IMR-90 (cell line): Measurements from ENCODE around the gene SEMA4D. TPM values are rescaled to one million over a fixed set of nuclear protein-coding genes. Genes with fewer than 3 reads are reported as not detected.

Experiments used
- ATAC-seq: fragments of 200-7000 bp; cut with Tn5 transposase; 2 replicates; pipeline ENCODE4 v1.9.1; 2020; ENCODE audit warnings: low read depth, mild to moderate bottlenecking, moderate library complexity
- BruUV-seq: library from RNA; stranded (reverse); fragments of 400-500 nt; replicated peaks from 2 replicates; lab custom pipeline; 2021; lab: Mats Ljungman, UMichigan
- CTCF ChIA-PET: fragments of 300-600 bp; formaldehyde crosslinking; extraction: SDS; loops from one replicate; lab custom pipeline; 2021; ENCODE audit warnings: antibody characterized with exemption; lab: Yijun Ruan, JAX
- POLR2A ChIA-PET: fragments of 300-600 bp; sonication (Branson Sonifier 250); formaldehyde crosslinking; loops from one replicate; lab custom pipeline; 2022; ENCODE audit warnings: antibody characterized with exemption; ENCODE audit not compliant: unreplicated experiment; lab: Charles Lee
- DNase-seq: peaks from one replicate; pipeline ENCODE4 v3.0.0; 2013
- H2AFZ ChIP-seq: replicated peaks from 2 replicates; pipeline ENCODE3; 2013; ENCODE audit warnings: low read length, mild to moderate bottlenecking; ENCODE audit not compliant: poor library complexity
- H2AK5ac ChIP-seq: 2 replicates; pipeline ENCODE4 v1.6.1; 2013; ENCODE audit warnings: low read depth, low read length, inconsistent platforms
- H2AK9ac ChIP-seq: replicated peaks from 2 replicates; pipeline ENCODE3; 2013; ENCODE audit warnings: mild to moderate bottlenecking, low read depth, low read length, moderate library complexity; ENCODE audit not compliant: poor library complexity
- H2BK120ac ChIP-seq: 2 replicates; pipeline ENCODE4 v1.6.1; 2013; ENCODE audit warnings: low read depth, low read length, inconsistent platforms
- H2BK15ac ChIP-seq: 3 replicates; pipeline ENCODE4 v1.6.1; 2013; ENCODE audit warnings: low read depth, low read length, inconsistent platforms
- H2BK20ac ChIP-seq: 2 replicates; pipeline ENCODE4 v1.6.1; 2013; ENCODE audit warnings: low read depth, mild to moderate bottlenecking, inconsistent platforms, low read length, moderate library complexity
- H2BK5ac ChIP-seq: 2 replicates; pipeline ENCODE4 v1.6.1; 2013; ENCODE audit warnings: mild to moderate bottlenecking, low read depth, low read length, inconsistent platforms; ENCODE audit not compliant: poor library complexity, severe bottlenecking
- H3K14ac ChIP-seq: replicated peaks from 2 replicates; pipeline ENCODE4 v1.6.1; 2013; ENCODE audit warnings: low read depth, low read length, inconsistent platforms
- H3K18ac ChIP-seq: 2 replicates; pipeline ENCODE4 v1.6.1; 2013; ENCODE audit warnings: low read depth, low read length, control low read depth
- H3K23ac ChIP-seq: 2 replicates; pipeline ENCODE4 v1.6.1; 2013; ENCODE audit warnings: low read depth, low read length, inconsistent platforms
- H3K27ac ChIP-seq: 2 replicates; pipeline ENCODE4 v1.5.1; 2013; ENCODE audit warnings: mild to moderate bottlenecking, control low read depth, low read length; ENCODE audit not compliant: insufficient read depth
- H3K27me3 ChIP-seq: 2 replicates; pipeline ENCODE4 v1.6.1; 2013; ENCODE audit warnings: low read length; ENCODE audit not compliant: control insufficient read depth, insufficient read depth
- H3K36me3 ChIP-seq: 2 replicates; pipeline ENCODE4 v1.6.1; 2013; ENCODE audit warnings: low read length, mixed read lengths; ENCODE audit not compliant: control insufficient read depth, insufficient read depth
- H3K4ac ChIP-seq: 2 replicates; pipeline ENCODE4 v1.6.1; 2013; ENCODE audit warnings: low read depth, low read length, inconsistent platforms
- H3K4me1 ChIP-seq: 2 replicates; pipeline ENCODE4 v1.6.1; 2013; ENCODE audit warnings: low read length, mixed read lengths; ENCODE audit not compliant: control insufficient read depth, insufficient read depth
- H3K4me2 ChIP-seq: 2 replicates; pipeline ENCODE4 v1.6.1; 2013; ENCODE audit warnings: low read depth, mild to moderate bottlenecking, control low read depth, low read length, moderate library complexity
- H3K4me3 ChIP-seq: 2 replicates; pipeline ENCODE4 v1.5.1; 2013; ENCODE audit warnings: low read depth, mild to moderate bottlenecking, control low read depth, low read length, moderate library complexity; ENCODE audit not compliant: insufficient read depth
- H3K56ac ChIP-seq: 2 replicates; pipeline ENCODE4 v1.6.1; 2013; ENCODE audit warnings: low read length, inconsistent platforms; ENCODE audit not compliant: insufficient read depth; ENCODE audit errors: extremely low read depth
- H3K79me1 ChIP-seq, 2 experiments: 2 replicates each; pipeline ENCODE4 v1.6.1; 2013; ENCODE audit warnings: low read length in 2 of 2, inconsistent platforms in 1 of 2, low read depth in 1 of 2
- H3K9ac ChIP-seq: 2 replicates; pipeline ENCODE4 v1.6.1; 2013; ENCODE audit warnings: low read depth, low read length, control low read depth
- H3K9me1 ChIP-seq: 2 replicates; pipeline ENCODE4 v1.6.1; 2013; ENCODE audit warnings: low read length, inconsistent platforms; ENCODE audit not compliant: insufficient read depth
- H3K9me3 ChIP-seq: 2 replicates; pipeline ENCODE4 v1.6.1; 2013; ENCODE audit warnings: low read length; ENCODE audit not compliant: control insufficient read depth, insufficient read depth
- H4K20me1 ChIP-seq: 2 replicates; pipeline ENCODE4 v1.6.1; 2013; ENCODE audit warnings: low read length, inconsistent platforms; ENCODE audit not compliant: insufficient read depth
- H4K5ac ChIP-seq: 2 replicates; pipeline ENCODE4 v1.6.1; 2013; ENCODE audit warnings: mild to moderate bottlenecking, low read depth, low read length, control low read depth
- H4K8ac ChIP-seq, 2 experiments: 2 replicates each; pipeline ENCODE4 v1.6.1; 2013; ENCODE audit warnings: low read depth in 2 of 2, low read length in 2 of 2, control low read depth in 1 of 2, inconsistent platforms in 1 of 2
- H4K91ac ChIP-seq: 2 replicates; pipeline ENCODE4 v1.6.1; 2013; ENCODE audit warnings: low read depth, low read length, inconsistent platforms; ENCODE audit not compliant: insufficient read depth
- BHLHE40 ChIP-seq: fragments of 150-350 bp; IDR thresholded peaks from 2 replicates; pipeline ENCODE4 v1.6.1; 2016; ENCODE audit warnings: mild to moderate bottlenecking, low read depth, low read length
- CEBPB ChIP-seq: IDR thresholded peaks from 2 replicates; pipeline ENCODE4 v1.6.1; 2012; ENCODE audit warnings: low read depth, low read length, improper control_type of control experiment
- CHD1 ChIP-seq: IDR thresholded peaks from 2 replicates; pipeline ENCODE4 v1.6.1; 2012; ENCODE audit warnings: low read depth, low read length, improper control_type of control experiment
- CTCF ChIP-seq: conservative IDR thresholded peaks from 2 replicates; pipeline ENCODE4 v1.5.1; 2012; ENCODE audit warnings: mild to moderate bottlenecking, low read depth, low read length, improper control_type of control experiment
- FOS ChIP-seq: fragments of 150-350 bp; IDR thresholded peaks from 2 replicates; pipeline ENCODE4 v1.6.1; 2016; ENCODE audit warnings: low read depth, low read length
- MAFK ChIP-seq: IDR thresholded peaks from 2 replicates; pipeline ENCODE4 v1.6.1; 2012; ENCODE audit warnings: low read depth, low read length, improper control_type of control experiment
- MAZ ChIP-seq: IDR thresholded peaks from 2 replicates; pipeline ENCODE4 v1.6.1; 2012; ENCODE audit warnings: low read depth, mild to moderate bottlenecking, low read length, improper control_type of control experiment, moderate library complexity, borderline replicate concordance
- MXI1 ChIP-seq: IDR thresholded peaks from 2 replicates; pipeline ENCODE4 v1.6.1; 2012; ENCODE audit warnings: low read depth, mild to moderate bottlenecking, low read length, moderate library complexity, borderline replicate concordance
- NFE2L2 ChIP-seq: fragments of 150-350 bp; IDR thresholded peaks from 2 replicates; pipeline ENCODE4 v1.6.1; 2016; ENCODE audit warnings: low read depth, mild to moderate bottlenecking, low read length
- POLR2A ChIP-seq: IDR thresholded peaks from 2 replicates; pipeline ENCODE4 v1.6.1; 2012; ENCODE audit warnings: mild to moderate bottlenecking, low read depth, low read length
- RAD21 ChIP-seq: IDR thresholded peaks from 2 replicates; pipeline ENCODE4 v1.6.1; 2012; ENCODE audit warnings: low read length, improper control_type of control experiment
- RCOR1 ChIP-seq: IDR thresholded peaks from 2 replicates; pipeline ENCODE4 v1.6.1; 2012; ENCODE audit warnings: mild to moderate bottlenecking, low read length, improper control_type of control experiment; ENCODE audit not compliant: insufficient replicate concordance
- SMC3 ChIP-seq: fragments of 150-350 bp; IDR thresholded peaks from 2 replicates; pipeline ENCODE4 v1.6.1; 2016; ENCODE audit warnings: low read depth, mild to moderate bottlenecking, antibody characterized with exemption, low read length, moderate library complexity
- USF2 ChIP-seq: fragments of 150-350 bp; IDR thresholded peaks from 2 replicates; pipeline ENCODE4 v1.6.1; 2017; ENCODE audit warnings: mild to moderate bottlenecking, antibody characterized with exemption, low read length, low read depth
- whole genome bisulfite sequencing, 2 experiments: methylation state at CpG; one replicate each; pipeline versions ENCODE4 v1.1.5 to v1.1.7; 2013; ENCODE audit warnings: missing lambda C conversion rate in 2 of 2; ENCODE audit not compliant: insufficient read length in 1 of 2; ENCODE audit errors: extremely low coverage in 2 of 2; 5-methylcytosine and 5-hydroxymethylcytosine counted together
- dilution Hi-C: fragments of 300-500 bp; cut with HindIII; formaldehyde crosslinking; loops from one replicate; pipeline ENCODE4 v1.14.3; 2018; ENCODE audit warnings: low sequenced_read_pairs; ENCODE audit not compliant: unreplicated experiment
- in situ Hi-C: fragments of 300-500 bp; cut with MboI; formaldehyde crosslinking; loops from 3 replicates; pipeline ENCODE4 v1.14.3; 2019; ENCODE audit warnings: low sequenced_read_pairs, inconsistent platforms, mixed read lengths
- intact Hi-C: fragments of 100-400 bp; cut with micrococcal nuclease; formaldehyde crosslinking; loops from 2 replicates; pipeline ENCODE4 v1.10.0; 2022
- polyA plus RNA-seq, 3 experiments: library from polyadenylated mRNA; depleted of rRNA; stranded (reverse); fragments of >200 nt; gene quantifications; 2 replicates each; pipeline ENCODE4 v1.2.3, GENCODE V29; 2012; ENCODE audit warnings: low replicate concordance in 1 of 3
- total RNA-seq: library from RNA; depleted of rRNA; stranded (reverse); fragments of >200 nt; gene quantifications from 2 replicates; pipeline ENCODE4 v1.2.3, GENCODE V29; 2012

Gene SEMA4D
- total and polyA plus RNA-seq, 2 of the 4 experiments (the other 2 are of a cell fraction), result 0.90 to 1.5 TPM

GRCh38 chr9:89448821-89449220, 49.1 kb downstream of the SEMA4D start:
- H3K9me1 ChIP-seq, result no peaks in the 10 kb centered on the region; the same call in 1 of the 2 replicates
- H2BK15ac ChIP-seq, result no peak overlapping the region
- no peak overlapping the region for H2AK5ac ChIP-seq
- dilution Hi-C loops (no loop called here), in situ Hi-C loops (no loop called here), intact Hi-C loops (no loop called here)
- TF ChIP-seq MAFK (no peak), CHD1 (no peak), USF2 (no peak), FOS (no peak), MAZ (no peak), SMC3 (no peak), NFE2L2 (no peak), RAD21 (no peak), POLR2A (no peak), RCOR1 (no peak), CTCF (no peak), BHLHE40 (no peak), MXI1 (no peak), CEBPB (no peak)
- H3K36me3 ChIP-seq, result no peaks in the 10 kb centered on the region; the same call in 1 of the 2 replicates
- H3K9me3 ChIP-seq, result no peaks in the 10 kb centered on the region
- H3K79me1 ChIP-seq, result no peaks in the 10 kb centered on the region
- ATAC-seq, result no peak
- no peak overlapping the region for H3K4me2 ChIP-seq
- H2BK5ac ChIP-seq, result no peak overlapping the region
- no peak overlapping the region for H3K4me3 ChIP-seq
- H3K14ac ChIP-seq, result no peak overlapping the region
- WGBS, 2 experiments, result no CpG with 5 or more reads among the region's 8 CpGs
- no peak overlapping the region for H2AFZ ChIP-seq
- no peak overlapping the region for H3K27ac ChIP-seq
- CTCF ChIA-PET, result no interaction called here
- no peak overlapping the region for H3K9ac ChIP-seq
- H3K56ac ChIP-seq, result no peak overlapping the region
- H4K91ac ChIP-seq, result no peak overlapping the region
- no peak overlapping the region for H3K18ac ChIP-seq
- H2BK20ac ChIP-seq, result no peak overlapping the region
- H3K27me3 ChIP-seq, result no peaks in the 10 kb centered on the region
- H4K20me1 ChIP-seq, result no peaks in the 10 kb centered on the region
- H3K23ac ChIP-seq, result no peak overlapping the region
- H4K5ac ChIP-seq, result no peak overlapping the region
- H2BK120ac ChIP-seq, result no peak overlapping the region
- no peak for DNase-seq
- POLR2A ChIA-PET, result no interaction called here
- no peak overlapping the region for H2AK9ac ChIP-seq
- no peak overlapping the region for H3K4ac ChIP-seq
- no peak overlapping the region for H4K8ac ChIP-seq
- no TSS peak for BruUV-seq
- no peaks in the 10 kb centered on the region; the same call in 1 of the 2 replicates for H3K4me1 ChIP-seq
